OCI-LY7 (cell line): ENCODE data around the gene TFPT. TPM values are rescaled to one million over a fixed set of nuclear protein-coding genes. Genes with fewer than 3 reads are reported as not detected.

Experiments used
- BruUV-seq: library from RNA; stranded (reverse); fragments of 400-500 nt; replicated peaks from 2 replicates; lab custom pipeline; 2021; lab: Mats Ljungman, UMichigan
- CTCF ChIA-PET: fragments of 300-600 bp; sonication (Branson Sonifier 250); formaldehyde crosslinking; loops from one replicate; lab custom pipeline; 2022; ENCODE audit warnings: antibody characterized with exemption; ENCODE audit not compliant: unreplicated experiment; lab: Charles Lee
- POLR2A ChIA-PET: fragments of 300-600 bp; sonication (Branson Sonifier 250); formaldehyde crosslinking; loops from one replicate; lab custom pipeline; 2022; ENCODE audit warnings: antibody characterized with exemption; lab: Charles Lee
- DNase-seq: peaks from one replicate; pipeline ENCODE4 v3.0.0-alpha.2; 2015; ENCODE audit warnings: low spot score
- H2AFZ ChIP-seq: fragments of 200-600 bp; sonication (generic), shearing (Covaris generic); 2 replicates; pipeline ENCODE4 v1.6.1; 2014; ENCODE audit warnings: mild to moderate bottlenecking, antibody characterized with exemption, low read length, moderate library complexity
- H3K27ac ChIP-seq: fragments of 200-600 bp; sonication (generic); 2 replicates; pipeline ENCODE4 v1.5.1; 2014; ENCODE audit warnings: mixed run types, low read depth, mild to moderate bottlenecking, moderate library complexity, low read length, inconsistent platforms; ENCODE audit not compliant: poor library complexity, severe bottlenecking
- H3K36me3 ChIP-seq: fragments of 200-600 bp; sonication (generic); 2 replicates; pipeline ENCODE4 v1.6.1; 2014; ENCODE audit warnings: mild to moderate bottlenecking, antibody characterized with exemption, low read length, moderate library complexity, mixed read lengths; ENCODE audit not compliant: insufficient read depth
- H3K4me1 ChIP-seq: fragments of 200-600 bp; sonication (generic); 2 replicates; pipeline ENCODE4 v1.5.1; 2014; ENCODE audit warnings: mild to moderate bottlenecking, low read length; ENCODE audit not compliant: insufficient read depth, poor library complexity, severe bottlenecking
- H3K4me2 ChIP-seq: fragments of 200-600 bp; sonication (generic); 2 replicates; pipeline ENCODE4 v1.6.1; 2014; ENCODE audit warnings: mild to moderate bottlenecking, low read length
- H3K4me3 ChIP-seq: fragments of 200-600 bp; sonication (generic); 2 replicates; pipeline ENCODE4 v1.5.1; 2014; ENCODE audit warnings: mild to moderate bottlenecking, low read depth, low read length; ENCODE audit not compliant: poor library complexity, severe bottlenecking
- H3K79me2 ChIP-seq: fragments of 200-600 bp; sonication (generic); 2 replicates; pipeline ENCODE4 v1.6.1; 2016; ENCODE audit warnings: low read depth, mild to moderate bottlenecking, low read length, moderate library complexity, mixed read lengths; ENCODE audit not compliant: insufficient read depth
- H3K9me2 ChIP-seq: fragments of 200-600 bp; sonication (generic); 2 replicates; pipeline ENCODE4 v1.6.1; 2016; ENCODE audit warnings: mild to moderate bottlenecking, low read length, mixed read lengths; ENCODE audit not compliant: insufficient read depth
- H3K9me3 ChIP-seq: fragments of 200-600 bp; sonication (generic); 2 replicates; pipeline ENCODE4 v1.6.1; 2014; ENCODE audit warnings: mild to moderate bottlenecking, mixed run types, low read length, mixed read lengths
- H4K20me1 ChIP-seq: fragments of 200-600 bp; sonication (generic); 2 replicates; pipeline ENCODE4 v1.6.1; 2014; ENCODE audit warnings: mild to moderate bottlenecking, antibody characterized with exemption, low read length, moderate library complexity, mixed read lengths; ENCODE audit not compliant: insufficient read depth
- EZH2phosphoT487 ChIP-seq: fragments of 200-600 bp; sonication (generic); IDR thresholded peaks from 2 replicates; pipeline ENCODE4 v1.6.1; 2018; ENCODE audit warnings: low read depth, borderline replicate concordance, mild to moderate bottlenecking, mixed run types, antibody characterized with exemption, low read length, moderate library complexity, mixed read lengths
- intact Hi-C: fragments of 100-400 bp; cut with micrococcal nuclease; formaldehyde crosslinking; loops from one replicate; pipeline ENCODE4 v1.10.0; 2022; ENCODE audit not compliant: unreplicated experiment
- total RNA-seq, 2 experiments: library from RNA; depleted of rRNA in 1 of 2; stranded (reverse); fragments of >200 nt in 1 of 2; shearing (Covaris generic) in 1 of 2; gene quantifications; 2 replicates each; pipeline ENCODE4 v1.2.3, GENCODE V29; 2014 to 2022
- TF ChIP-seq, protein P1 (sequence below): fragments of 200-600 bp; sonication (generic); conservative IDR thresholded peaks from 2 replicates; pipeline ENCODE4 v1.5.1; 2014; ENCODE audit warnings: mild to moderate bottlenecking, antibody characterized with exemption, low read length, moderate library complexity, mixed read lengths

Gene TFPT
- total RNA-seq, 2 experiments from 2014 or later: 17.2 to 20.2 TPM

DNA sequence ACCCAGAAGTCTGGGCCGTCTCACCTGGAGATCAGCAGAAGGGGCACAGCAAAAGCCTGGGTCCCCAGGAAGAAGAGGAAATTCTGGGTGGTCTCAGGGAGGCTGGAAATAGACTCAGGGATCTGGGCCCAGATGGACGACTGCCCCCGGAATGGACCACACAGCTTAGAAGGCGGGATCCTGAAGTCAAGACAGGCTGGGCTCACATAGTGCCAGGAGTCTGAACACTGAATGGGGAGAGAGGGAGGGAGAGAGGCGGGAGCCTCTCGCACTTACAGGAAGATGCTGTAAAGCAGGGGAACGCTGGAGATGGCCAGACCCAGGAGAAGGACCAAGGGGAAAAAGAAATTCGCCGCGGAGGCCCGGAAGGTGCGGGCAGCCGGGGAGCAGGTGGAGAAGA lies 45.4 kb upstream of the TFPT start:
- Histone ChIP-seq H3K4me3 (peak overlapping the region; percentile 81), H3K79me2 (peaks cover 6% of the 10 kb centered on the region; the same call in 1 of the 2 replicates), H3K36me3 (peaks cover 22% of the 10 kb centered on the region), H3K4me1 (peaks cover 24% of the 10 kb centered on the region), H3K27ac (no peak overlapping the region), H3K4me2 (peak overlapping the region; percentile 91), H3K9me2 (no peaks in the 10 kb centered on the region), H3K9me3 (no peaks in the 10 kb centered on the region), H2AFZ (no peak overlapping the region), H4K20me1 (no peaks in the 10 kb centered on the region)
- BruUV-seq: no TSS peak
- TF ChIP-seq, protein P1, sequence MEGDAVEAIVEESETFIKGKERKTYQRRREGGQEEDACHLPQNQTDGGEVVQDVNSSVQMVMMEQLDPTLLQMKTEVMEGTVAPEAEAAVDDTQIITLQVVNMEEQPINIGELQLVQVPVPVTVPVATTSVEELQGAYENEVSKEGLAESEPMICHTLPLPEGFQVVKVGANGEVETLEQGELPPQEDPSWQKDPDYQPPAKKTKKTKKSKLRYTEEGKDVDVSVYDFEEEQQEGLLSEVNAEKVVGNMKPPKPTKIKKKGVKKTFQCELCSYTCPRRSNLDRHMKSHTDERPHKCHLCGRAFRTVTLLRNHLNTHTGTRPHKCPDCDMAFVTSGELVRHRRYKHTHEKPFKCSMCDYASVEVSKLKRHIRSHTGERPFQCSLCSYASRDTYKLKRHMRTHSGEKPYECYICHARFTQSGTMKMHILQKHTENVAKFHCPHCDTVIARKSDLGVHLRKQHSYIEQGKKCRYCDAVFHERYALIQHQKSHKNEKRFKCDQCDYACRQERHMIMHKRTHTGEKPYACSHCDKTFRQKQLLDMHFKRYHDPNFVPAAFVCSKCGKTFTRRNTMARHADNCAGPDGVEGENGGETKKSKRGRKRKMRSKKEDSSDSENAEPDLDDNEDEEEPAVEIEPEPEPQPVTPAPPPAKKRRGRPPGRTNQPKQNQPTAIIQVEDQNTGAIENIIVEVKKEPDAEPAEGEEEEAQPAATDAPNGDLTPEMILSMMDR: no peak
- TF ChIP-seq EZH2phosphoT487: no peak
- intact Hi-C loops: no loop called here
- CTCF ChIA-PET: no interaction called here
- DNase-seq: no peak
- POLR2A ChIA-PET: no interaction called here

DNA sequence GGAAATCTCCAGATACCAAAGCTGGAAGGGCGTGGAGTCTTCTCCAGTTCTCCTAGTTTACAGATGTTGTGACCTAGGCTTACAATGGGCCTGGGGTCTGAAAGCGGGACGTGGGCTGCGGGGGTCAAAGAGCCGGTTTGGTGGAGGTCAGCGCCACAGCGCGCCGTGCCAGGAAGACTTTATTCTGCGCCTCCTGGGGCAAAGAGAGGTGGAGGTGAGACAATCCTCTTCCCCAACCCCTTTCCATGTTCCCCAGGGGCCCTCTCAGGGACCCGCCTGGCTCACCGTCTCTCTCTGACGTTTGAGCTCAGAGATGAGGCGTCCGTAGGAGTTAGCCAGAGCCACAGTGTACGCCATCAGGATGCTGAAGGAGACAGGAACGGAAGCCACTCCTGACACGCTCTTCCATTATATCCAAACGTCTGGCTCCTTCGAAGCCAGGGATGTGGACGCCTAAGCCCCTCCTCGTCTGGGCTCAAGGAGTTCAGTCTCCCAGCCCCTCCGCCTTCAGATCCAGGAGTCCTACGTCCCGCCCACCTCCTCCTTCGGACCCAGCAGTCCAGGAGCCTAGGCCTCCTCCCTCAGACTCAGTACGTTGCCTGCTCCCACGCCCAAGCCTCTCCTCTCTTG lies 44.8 kb upstream of the TFPT start:
- Histone ChIP-seq H3K36me3 (peaks cover 27% of the 10 kb centered on the region), H3K27ac (peak overlapping the region; percentile 54), H3K79me2 (peaks cover 6% of the 10 kb centered on the region; the same call in 1 of the 2 replicates), H4K20me1 (no peaks in the 10 kb centered on the region), H3K4me3 (peak overlapping the region; percentile 81), H3K9me2 (no peaks in the 10 kb centered on the region), H3K4me1 (peaks cover 24% of the 10 kb centered on the region), H3K4me2 (peak overlapping the region; percentile 91), H2AFZ (peak overlapping the region; percentile 63), H3K9me3 (no peaks in the 10 kb centered on the region)
- TSS peak; percentile 79 for BruUV-seq
- TF ChIP-seq, protein P1: no peak
- no peak for TF ChIP-seq EZH2phosphoT487
- intact Hi-C loops: no loop called here
- CTCF ChIA-PET: no interaction called here
- POLR2A ChIA-PET: interaction anchor here (1.2 to 2.4 kb wide), 2 partner anchors 9 to 29 kb away, joined by 3 to 10 read pairs; partner anchors contain the start of gene MBOAT7
- no peak for DNase-seq
